GM18909 (cell line): Measurements from ENCODE around the gene MASTL.

Experiments
- ATAC-seq: cut with Tn5 transposase; IDR thresholded peaks from one replicate; pipeline ENCODE4 v1.9.1; 2021; ENCODE audit warnings: mild to moderate bottlenecking; ENCODE audit not compliant: unreplicated experiment, poor library complexity

Gene MASTL

DNA sequence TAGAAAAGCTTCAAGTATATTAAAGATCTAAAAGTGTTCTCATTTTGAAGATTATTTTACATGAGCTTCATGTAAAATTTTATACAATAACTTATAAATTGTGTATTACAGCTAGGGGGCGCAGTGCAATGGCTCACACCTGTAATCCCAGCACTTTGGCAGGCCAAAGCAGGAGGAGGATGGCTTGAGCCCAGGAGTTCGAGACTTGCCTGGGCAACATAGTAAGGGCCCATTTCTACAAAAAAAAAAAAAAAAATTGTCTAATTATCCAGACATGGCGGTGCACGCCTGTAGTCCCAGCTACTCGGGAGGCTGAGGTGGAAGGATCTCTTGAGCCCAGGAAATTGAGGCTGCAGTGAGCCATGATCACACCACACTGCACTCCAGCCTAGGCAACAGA, 68.8 kb downstream of the MASTL start:
- no peak for ATAC-seq

DNA sequence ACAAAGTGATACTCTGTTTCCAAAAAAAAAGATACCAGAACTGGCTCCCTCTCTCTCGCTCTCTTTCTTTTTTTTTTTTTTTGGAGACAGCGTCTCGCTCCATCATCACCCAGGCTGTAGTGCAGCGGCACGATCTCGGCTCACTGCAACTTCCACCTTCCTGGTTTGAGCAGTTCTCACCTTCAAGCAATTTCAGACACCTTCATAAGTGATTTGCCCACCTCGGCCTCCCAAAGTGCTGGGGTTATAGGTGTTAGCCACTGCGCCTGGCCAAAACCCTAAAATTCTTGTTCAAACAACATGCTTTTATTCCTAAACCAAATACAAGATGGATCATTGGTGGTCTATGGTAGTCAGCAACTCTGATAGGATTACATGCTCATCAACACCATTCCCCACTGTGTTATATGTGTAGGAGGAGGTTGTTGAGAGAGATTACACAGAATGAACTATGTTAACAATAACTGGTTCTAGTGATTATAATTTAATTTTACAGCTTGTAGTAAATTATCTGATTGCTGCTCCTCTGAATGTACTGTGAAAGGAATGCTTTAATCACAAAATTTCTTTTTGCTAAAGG, 69.9 kb downstream of the MASTL start:
- ATAC-seq = no peak

DNA sequence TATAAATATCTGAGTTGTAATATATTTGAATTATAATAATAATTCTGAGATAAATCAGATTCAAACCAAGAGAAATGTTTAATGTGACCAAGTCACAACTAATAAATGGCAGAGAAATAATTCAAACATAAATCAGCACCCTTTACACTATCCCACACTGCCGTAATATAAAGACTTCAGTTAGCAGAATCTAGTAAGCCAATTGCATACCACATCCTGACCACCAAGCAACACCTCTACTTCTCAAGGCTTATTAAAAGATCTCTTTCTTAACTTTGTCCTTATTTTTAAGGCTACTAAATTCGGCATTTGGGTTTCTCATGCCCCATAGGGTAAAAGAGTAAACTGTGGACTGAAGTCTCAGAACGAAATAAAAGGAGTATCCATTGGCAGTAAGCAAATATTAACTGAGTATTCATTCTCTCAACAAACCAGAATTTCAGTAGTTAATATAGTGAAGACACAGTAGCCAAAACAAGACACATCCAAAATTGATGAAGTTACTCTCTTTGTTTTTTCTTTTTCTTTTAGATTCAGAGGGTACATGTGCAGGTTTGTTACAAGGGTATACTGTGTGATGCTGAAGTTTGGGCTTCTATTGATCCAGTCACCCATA, 70.6 kb downstream of the MASTL start:
- ATAC-seq = no peak

DNA sequence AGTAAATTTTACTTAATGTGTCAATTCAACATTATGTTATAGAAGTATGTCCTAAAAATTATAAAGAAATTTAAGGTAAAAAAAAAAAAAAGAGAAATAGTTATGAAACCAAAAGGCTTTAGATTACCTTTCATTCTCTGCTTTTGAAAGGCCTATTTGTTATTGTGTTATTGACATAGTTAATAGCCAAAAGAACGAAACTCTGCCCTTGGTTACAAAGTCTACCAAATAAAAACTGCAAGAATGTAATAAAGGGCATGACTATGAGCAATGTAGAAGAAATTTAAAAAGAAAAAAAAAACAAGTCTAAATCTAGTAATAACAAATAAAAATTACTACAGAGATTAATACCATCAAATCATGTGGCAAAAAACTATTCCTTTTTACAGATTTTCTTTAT, 74.9 kb downstream of the MASTL start:
- no peak for ATAC-seq

DNA sequence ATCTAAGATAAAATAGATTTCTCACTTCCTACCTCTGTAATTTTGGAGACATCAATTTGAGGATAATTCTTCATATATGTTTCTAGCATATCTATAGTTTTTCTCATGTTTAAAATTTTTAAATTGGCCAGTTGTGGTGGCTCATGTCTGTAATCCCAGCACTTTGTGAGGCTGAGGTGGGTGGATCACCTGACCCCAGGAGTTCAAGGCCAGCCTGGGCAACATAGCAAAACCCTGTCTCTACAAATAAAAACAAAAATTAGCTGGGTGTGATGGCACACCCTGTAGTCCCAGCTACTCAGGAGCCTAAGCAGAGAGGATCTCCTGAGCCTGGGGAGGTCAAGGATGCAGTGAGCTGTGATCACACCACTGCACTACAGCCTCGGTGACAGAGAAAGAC, 80.6 kb downstream of the MASTL start:
- ATAC-seq = no peak
